BJ (cell line): ENCODE measurements around the gene HAVCR1. TPM values are rescaled to one million over a fixed set of nuclear protein-coding genes. Genes with fewer than 3 reads are reported as not detected.
"Not testable (repeated sequence)": the region's sequence is repeated elsewhere in the genome, so short reads cannot be mapped to it uniquely, and the experiment has no call there.

Source experiments
- CTCF ChIA-PET: fragments of 350-600 bp; formaldehyde crosslinking; extraction: SDS; loops from one replicate; lab custom pipeline; 2021; ENCODE audit warnings: antibody characterized with exemption, inconsistent platforms; lab: Yijun Ruan, JAX
- POLR2A ChIA-PET: fragments of 300-600 bp; sonication (Branson Sonifier 250); formaldehyde crosslinking; extraction: SDS; loops from one replicate; lab custom pipeline; 2021; ENCODE audit warnings: antibody characterized with exemption; lab: Charles Lee
- DNase-seq: peaks from one replicate; pipeline ENCODE4 v3.0.0-alpha.2; 2011; ENCODE audit warnings: low read depth
- H3K27me3 ChIP-seq: 2 replicates; pipeline ENCODE4 v1.6.0; 2011; ENCODE audit warnings: low read length; ENCODE audit not compliant: control insufficient read depth, insufficient read depth
- H3K36me3 ChIP-seq: 2 replicates; pipeline ENCODE4 v1.5.1; 2011; ENCODE audit warnings: low read length; ENCODE audit not compliant: control insufficient read depth, insufficient read depth
- H3K4me3 ChIP-seq: 2 replicates; pipeline ENCODE4 v1.5.1; 2011; ENCODE audit warnings: low read depth, mild to moderate bottlenecking, control low read depth, low read length
- polyA plus RNA-seq: library from polyadenylated mRNA; depleted of rRNA; stranded (reverse); fragments of >200 nt; gene quantifications from 2 replicates; pipeline ENCODE4 v1.2.3, GENCODE V29; 2011
- TF ChIP-seq, protein P1 (sequence below): IDR thresholded peaks from 2 replicates; pipeline ENCODE4 v1.5.1; 2011; ENCODE audit warnings: low read depth, mild to moderate bottlenecking, control low read depth, inconsistent platforms, low read length, moderate library complexity; ENCODE audit not compliant: insufficient read depth

Gene HAVCR1
- polyA plus RNA-seq, 1 experiment = not detected

- no peaks in the 10 kb centered on the region for H3K36me3 ChIP-seq
- ChIA-PET CTCF (no interaction called here), POLR2A (no interaction called here)
- TF ChIP-seq, protein P1, sequence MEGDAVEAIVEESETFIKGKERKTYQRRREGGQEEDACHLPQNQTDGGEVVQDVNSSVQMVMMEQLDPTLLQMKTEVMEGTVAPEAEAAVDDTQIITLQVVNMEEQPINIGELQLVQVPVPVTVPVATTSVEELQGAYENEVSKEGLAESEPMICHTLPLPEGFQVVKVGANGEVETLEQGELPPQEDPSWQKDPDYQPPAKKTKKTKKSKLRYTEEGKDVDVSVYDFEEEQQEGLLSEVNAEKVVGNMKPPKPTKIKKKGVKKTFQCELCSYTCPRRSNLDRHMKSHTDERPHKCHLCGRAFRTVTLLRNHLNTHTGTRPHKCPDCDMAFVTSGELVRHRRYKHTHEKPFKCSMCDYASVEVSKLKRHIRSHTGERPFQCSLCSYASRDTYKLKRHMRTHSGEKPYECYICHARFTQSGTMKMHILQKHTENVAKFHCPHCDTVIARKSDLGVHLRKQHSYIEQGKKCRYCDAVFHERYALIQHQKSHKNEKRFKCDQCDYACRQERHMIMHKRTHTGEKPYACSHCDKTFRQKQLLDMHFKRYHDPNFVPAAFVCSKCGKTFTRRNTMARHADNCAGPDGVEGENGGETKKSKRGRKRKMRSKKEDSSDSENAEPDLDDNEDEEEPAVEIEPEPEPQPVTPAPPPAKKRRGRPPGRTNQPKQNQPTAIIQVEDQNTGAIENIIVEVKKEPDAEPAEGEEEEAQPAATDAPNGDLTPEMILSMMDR = no peak
- no peaks in the 10 kb centered on the region for H3K27me3 ChIP-seq
- no peak for DNase-seq
- H3K4me3 ChIP-seq = no peak overlapping the region
These were observed 5.0 kb upstream of the HAVCR1 start for GRCh38 chr5:157063776-157064430.

GRCh38 chr5:157059891-157060290 is 975 bp upstream of the HAVCR1 start:
- no peak for DNase-seq
- no peaks in the 10 kb centered on the region for H3K27me3 ChIP-seq
- ChIA-PET POLR2A (no interaction called here), CTCF (no interaction called here)
- TF ChIP-seq, protein P1 = no peak
- H3K4me3 ChIP-seq = no peak overlapping the region
- H3K36me3 ChIP-seq = no peaks in the 10 kb centered on the region

DNA sequence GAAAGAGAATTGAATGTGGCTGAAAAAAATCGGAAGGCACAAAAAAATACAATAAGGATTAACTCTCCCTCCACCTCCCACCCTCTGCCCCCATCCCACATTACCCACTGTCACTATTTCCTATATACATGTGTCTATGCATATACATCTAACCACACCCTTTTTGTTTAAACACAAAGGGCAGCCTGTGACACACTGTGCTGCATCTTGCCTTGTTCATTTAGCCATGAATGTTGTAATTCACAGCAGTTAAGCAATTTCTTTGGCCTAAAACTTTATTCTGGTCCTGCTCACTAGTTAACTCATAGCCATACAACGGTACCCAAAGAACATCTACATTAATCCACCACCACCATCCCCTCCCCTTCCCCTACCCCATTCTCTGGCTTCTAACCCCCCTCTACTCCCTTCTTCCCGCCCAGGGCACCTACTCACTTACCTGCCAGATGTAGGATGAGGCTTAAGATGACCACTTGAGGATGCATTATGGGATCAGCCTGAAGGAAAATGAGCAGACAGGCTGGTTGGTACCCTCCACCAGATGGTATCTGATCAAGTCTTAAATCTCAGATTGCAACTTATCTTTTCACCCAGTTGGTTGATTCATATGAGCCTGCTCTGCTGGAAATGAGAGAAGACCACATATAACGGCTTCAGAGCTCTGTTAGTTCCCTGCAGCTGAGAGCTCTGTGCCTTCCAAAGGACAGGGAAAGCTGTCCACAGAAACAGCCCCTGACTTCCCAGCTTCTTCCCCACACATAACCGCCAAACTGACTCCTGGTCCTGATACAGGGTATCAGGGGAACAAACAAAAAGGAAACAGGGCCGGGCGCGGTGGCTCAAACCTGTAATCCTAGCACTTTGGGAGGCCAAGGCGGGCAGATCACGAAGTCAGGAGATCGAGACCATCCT is 1.2 kb downstream of the HAVCR1 start:
- H3K36me3 ChIP-seq = no peaks in the 10 kb centered on the region
- H3K4me3 ChIP-seq = no peak overlapping the region
- DNase-seq = no peak
- POLR2A ChIA-PET = no interaction called here
- no peaks in the 10 kb centered on the region for H3K27me3 ChIP-seq
- TF ChIP-seq, protein P1 = no peak
- CTCF ChIA-PET = no interaction called here

DNA sequence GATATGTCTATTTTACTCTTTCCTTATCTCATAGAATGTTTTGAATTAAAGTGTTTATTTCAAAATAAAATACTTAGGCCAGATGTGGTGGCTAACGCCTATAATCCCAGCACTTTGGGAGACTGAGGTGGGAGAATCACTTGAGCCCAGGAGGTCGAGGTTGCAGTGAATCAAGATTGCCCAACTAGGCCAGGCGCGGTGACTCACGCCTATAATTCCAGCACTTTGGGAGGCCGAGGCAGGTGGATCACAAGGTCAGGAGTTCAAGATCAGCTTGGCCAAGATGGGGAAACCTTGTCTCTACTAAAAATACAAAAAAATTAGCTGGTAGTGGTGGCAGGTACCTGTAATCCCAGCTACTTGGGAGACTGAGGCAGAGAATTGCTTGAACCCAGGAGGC is 2.1 kb downstream of the HAVCR1 start:
- H3K4me3 ChIP-seq, DNase-seq, CTCF ChIA-PET, H3K27me3 ChIP-seq, POLR2A ChIA-PET, H3K36me3 ChIP-seq: not testable (repeated sequence)

DNA sequence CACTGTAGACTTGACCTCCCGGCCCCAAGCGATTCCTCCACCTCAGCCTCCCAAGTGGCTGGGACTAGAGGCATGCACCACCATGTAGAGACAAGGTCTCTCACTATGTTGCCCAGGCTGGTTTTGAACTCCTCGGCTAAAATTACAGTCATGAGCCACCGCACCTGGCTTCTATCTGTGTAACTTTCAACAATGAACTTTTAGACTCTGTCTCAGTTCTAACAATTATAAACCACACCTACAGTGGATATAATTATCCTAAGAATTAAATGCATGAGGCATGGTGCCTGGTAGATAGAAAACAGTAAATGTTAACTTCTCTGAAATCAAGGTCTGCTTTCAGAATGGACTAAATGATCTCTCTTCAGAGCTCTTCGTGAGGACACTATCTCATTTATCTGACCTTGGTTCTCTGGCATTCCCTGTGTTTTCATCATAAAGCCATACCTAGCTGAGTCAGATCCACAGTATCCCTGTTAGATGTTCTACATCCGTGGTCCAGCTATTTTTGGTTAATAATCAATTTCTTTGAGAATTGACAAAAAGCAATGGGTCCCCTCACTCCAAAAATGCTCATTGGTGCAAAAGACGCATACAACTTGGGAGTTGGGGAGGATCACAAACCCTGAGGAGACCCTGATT is 7.2 kb downstream of the HAVCR1 start:
- ChIA-PET POLR2A (no interaction called here), CTCF (no interaction called here)
- no peak overlapping the region for H3K4me3 ChIP-seq
- DNase-seq = no peak
- H3K27me3 ChIP-seq = no peaks in the 10 kb centered on the region
- H3K36me3 ChIP-seq = no peaks in the 10 kb centered on the region
- TF ChIP-seq, protein P1 = no peak
